ENCODE results near the gene ACER3.
"Not testable (repeated sequence)": the region's sequence is repeated elsewhere in the genome, so short reads cannot be mapped to it uniquely, and the experiment has no call there.

The ACER3 gene

DNA sequence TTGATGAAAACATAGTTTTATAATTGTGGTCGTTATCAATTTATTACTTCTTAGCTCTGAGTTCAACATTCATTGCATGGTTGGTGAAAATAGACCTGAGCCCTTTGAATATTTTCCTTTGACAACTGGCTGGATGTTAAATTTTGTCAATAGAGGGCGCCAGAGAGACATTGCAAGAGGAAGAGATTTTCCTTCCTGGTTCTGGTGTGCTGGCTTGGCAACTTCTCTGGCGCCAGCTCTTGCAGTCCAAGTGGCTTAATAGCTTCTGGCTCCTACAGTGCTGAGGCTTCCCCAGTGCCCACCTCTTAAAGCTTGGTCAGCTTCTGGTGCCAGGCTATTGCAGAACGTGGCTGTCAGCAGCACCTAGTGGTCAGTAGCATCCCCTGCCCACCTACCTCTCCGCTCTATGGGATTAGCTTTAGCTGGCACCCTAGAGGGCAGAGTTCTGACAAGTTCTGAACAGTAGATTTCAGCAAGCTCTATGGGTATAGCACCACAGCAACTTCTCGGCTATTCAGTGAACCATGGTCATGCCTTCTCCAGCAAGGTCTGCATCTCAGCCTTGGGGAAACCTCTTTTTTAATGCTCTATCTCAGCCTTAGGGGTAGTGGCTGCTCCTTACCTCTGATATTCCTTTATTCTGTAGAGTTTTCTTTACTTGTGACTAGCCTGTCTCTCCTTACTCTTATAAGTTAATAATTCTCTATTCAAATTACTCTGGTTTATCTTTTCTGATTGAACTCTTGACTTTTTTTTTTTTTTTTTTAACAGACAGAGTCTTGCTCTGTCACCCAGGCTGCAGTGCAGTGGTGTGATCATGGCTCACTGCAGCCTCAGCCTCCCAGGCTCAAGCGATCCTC is 59.4 kb downstream of the ACER3 start:
- DNase-seq (ENCODE audit: low read depth in 2 of 2), result peak; percentile 9 to 14

DNA sequence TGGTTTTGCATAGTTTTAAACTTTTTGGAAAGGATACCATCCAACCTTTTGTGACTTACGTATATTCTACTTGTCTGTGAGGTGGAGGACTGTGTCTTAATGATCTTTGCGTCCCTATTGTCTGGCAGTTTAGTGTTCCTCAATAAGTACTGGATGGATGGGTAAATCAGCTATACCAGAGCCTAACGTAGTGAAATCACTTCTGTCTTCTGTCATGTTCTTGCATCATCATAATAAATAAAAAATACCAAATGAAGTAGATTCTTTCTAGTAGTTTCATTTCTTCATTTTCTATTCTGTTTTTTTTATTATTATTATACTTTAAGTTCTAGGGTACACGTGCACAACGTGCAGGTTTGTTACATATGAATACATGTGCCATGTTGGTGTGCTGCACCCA is 66.4 kb downstream of the ACER3 start:
- DNase-seq (ENCODE audit: low read depth in 2 of 2), result no peak

DNA sequence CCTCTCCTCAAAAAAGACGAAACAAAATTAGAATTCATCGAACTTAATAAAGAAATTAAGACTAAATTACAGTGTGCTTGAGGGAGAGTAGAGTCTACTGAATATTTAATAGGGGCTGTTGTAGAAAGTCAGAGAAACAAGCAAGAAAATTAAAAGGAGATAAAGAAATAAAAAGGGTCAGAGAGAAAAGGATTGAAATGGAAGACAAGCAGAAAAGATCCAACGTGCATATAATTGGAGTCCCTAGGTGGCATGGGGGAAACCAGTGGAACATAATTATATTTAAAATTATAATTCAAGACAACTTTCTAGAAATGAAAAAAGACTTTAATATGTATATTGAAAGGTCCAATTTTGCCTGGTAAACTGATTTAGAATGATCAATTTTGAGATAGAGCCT is 74.3 kb downstream of the ACER3 start:
- no peak for DNase-seq (ENCODE audit: low read depth in 2 of 2)

DNA sequence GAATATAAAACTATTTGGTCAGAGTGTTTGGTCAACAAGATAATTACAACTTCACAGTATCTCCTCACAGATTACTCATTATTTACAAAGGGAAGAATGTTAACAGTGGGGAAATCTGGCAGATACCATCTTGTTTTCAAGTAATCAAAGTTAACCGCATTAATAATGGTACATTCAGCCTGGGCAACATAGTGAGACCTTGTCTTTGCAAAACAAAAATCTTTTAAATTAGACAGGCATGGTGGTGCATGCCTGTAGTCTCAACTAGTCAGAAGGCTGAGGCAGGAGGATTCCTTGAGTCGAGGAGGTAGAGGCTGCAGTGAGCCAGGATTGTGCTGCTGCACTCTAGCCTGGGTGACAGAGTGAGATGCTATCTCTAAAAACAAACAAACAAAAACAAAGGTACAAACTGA is 78.5 kb downstream of the ACER3 start:
- no peak for DNase-seq (ENCODE audit: low read depth in 2 of 2)

DNA sequence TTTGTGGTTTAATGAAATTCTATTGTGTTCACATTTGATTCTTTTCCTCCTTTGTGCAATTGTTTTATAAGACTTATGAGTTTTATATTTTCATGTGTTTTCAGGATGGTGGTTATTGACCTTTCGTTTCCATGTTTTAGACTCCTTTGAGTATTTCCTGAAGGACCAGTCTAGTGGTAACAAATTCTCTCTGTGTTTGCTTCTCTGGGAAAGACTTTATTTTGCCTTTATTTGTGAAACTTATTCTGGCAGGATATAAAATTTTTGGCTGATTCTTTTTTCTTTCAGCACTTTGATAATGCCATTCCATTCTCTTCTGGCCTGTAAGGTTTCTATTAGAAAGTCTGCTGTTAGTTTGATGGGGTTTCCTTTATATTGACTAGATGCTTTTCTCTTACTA is 83.5 kb downstream of the ACER3 start:
- no peak for DNase-seq (ENCODE audit: low read depth in 2 of 2)

DNA sequence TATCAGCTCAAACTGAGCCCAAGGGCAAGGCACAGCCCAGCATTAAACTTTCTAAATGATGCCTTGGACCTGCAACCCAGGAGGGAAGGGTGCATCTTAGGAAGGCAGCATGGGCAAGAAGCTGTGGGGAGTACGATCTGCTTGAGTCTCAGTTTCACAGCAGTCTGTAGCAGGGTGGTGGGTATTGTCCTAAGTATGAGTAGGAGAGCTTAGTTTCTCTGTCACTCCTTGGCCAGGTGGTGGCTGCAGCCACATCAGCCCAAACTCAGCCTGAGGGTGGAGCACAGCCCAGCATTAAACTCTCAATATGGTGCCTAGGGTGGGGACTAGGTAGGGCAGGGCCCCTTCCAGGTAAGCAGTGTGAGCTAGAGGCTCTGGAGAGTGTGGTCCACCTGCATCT is 85.5 kb downstream of the ACER3 start:
- DNase-seq (ENCODE audit: low read depth in 2 of 2), result no peak

DNA sequence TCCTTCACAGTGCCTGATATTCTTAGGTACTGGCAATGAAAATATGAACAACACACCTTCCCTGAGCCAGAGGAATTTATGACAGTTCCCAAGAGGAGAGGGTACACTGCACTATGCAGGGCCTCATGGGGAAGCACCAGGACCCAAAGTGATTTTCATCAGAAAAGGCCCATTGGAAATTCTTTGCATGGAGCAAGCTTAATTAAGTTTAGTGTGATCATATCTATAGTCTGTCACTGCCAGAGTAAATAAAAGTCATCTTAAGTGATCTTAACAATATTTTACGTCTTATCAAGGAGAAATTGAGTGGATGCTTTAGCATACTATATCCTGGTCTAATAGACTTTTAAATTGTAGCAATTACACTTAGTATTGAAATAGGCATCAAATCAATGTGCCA is 86.5 kb downstream of the ACER3 start:
- DNase-seq (ENCODE audit: low read depth in 2 of 2), result no peak

DNA sequence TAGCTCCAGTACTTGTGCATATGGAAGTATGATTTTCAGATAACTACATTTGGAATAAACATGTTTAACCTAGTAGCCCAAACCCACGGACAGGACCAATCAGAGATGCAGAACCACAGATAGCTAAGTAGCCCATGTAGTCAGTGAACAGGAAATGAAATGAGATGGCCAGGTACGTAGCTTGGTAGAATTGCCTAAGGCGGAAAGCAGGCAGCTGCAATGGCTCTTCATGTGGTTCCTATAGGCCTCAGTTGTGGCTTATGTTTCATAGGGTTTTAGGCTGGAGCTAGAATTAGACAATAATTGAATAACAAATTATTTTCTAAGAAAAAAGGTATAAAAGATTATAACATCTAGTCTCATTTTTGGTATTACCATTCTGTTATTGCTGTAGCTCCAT is 87.1 kb downstream of the ACER3 start:
- DNase-seq (ENCODE audit: low read depth in 2 of 2), result no peak

DNA sequence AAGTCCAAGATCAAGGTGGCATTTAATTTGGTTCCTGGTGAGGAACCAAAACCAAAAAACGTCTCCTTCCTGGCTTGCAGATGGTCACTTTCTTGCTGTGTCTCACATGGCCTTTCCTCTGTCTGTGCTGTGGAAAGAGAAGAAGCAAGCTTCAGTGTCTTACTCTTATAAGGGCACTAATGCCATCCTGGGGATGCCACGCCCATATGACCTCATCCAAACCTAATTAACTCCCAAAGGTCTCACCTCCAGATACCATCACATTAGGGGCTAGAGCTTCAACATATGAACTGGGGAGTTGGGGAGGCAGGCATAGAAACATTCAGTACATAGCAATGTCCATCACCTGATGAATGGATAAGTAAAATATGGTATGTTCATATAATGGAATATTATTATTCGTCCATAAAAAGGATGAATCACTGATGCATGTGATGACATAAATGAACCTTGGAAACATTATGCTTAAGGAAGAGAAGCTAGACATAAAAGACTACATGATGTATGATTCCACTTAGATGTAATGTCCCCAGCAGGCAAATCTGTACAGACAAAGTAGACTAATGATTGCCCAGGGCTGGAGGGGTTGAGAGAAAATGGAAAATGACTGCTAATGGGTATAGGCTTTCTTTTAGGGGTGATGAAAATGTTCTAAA is 94.9 kb downstream of the ACER3 start:
- DNase-seq (ENCODE audit: low read depth in 2 of 2), result no peak

DNA sequence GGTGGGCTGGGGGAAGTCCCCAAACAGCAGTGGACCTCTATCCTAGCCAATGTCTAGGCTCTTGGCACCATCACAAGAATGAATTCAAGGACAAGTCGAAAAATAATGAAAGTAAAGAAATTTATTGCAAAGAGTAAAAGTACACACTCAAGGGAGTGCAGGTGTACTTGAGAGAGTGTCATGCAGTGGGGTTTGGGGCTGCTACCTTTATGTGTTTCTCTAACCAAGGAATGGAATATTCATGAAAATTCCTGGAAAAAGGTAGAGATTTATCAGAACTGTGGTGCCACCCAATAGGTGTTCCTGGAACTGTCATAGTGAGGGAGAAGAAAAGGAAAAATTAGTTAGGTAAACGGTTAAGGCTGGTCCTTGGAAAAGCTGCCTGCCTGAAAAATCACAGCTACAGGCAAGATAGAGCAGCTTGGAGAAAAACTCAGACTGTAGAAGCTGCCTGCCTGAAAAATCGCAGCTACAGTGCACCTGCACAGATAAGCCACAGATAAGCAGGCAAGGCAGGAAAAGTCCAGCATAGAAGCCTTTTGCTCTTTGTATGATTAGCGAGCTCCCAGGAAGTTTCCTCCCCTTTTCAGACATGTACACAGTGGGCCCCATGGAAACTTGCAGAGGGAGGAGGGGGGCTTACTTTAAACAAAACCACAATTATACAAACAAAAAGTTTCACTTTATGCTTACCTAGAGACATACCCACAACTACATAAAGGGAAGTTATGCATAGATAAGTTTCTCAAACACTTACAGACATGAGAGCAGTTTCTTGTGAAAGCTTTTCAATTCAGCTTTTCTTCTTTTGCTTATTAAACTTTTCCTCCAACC is 102.1 kb downstream of the ACER3 start:
- DNase-seq (ENCODE audit: low read depth in 2 of 2), result no peak

DNA sequence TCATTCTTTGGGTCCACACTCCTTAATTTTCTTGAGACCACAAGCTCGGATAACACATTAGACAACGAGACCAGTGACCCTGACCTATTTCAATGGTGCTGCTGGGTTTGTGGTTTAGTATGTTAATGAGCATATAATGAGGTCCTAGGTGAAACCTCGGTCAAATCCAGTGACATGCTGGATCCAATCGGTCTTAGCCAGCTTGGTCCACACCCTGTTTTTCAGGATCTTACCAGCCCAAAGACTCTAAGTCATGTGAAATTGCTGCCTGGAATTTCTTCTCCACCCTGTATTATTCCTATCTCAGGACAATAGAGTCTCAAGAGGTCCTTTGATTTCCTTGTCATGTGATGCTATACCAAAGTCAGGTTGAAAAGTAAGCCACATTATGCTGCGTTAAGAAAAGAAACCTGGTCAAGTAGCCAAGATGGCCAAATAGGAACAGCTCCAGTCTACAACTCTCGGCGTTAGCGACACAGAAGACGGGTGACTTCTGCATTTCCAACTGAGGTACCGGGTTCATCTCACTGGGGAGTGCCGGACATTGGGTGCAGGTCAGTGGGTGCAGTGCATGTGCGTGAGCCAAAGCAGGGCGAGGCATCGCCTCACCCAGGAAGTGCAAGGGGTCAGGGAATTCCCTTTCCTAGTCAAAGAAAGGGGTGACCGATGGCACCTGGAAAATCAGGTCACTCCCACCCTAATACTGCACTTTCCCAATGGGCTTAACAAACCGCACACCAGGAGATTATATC is 102.9 kb downstream of the ACER3 start:
- not testable (repeated sequence) for DNase-seq (ENCODE audit: low read depth in 2 of 2)

DNA sequence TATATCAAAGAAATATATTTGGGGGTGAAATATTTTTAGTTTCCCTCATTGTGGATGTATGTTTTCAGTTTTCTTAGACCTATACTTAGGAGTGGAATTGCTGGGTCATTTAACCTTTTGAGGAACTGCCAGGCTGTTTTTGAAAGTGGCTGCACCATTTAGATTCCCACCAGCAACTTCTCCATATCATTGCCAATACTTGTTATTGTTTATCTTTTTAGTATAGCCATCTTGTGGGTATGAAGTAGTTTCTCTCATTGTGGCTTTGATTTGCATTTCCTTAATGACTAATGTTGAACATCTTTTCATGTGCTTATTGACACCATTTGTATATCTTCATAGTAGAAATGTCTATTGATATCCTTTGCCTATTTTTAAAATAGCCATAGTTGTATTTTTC is 111.3 kb downstream of the ACER3 start:
- no peak for DNase-seq (ENCODE audit: low read depth in 2 of 2)

DNA sequence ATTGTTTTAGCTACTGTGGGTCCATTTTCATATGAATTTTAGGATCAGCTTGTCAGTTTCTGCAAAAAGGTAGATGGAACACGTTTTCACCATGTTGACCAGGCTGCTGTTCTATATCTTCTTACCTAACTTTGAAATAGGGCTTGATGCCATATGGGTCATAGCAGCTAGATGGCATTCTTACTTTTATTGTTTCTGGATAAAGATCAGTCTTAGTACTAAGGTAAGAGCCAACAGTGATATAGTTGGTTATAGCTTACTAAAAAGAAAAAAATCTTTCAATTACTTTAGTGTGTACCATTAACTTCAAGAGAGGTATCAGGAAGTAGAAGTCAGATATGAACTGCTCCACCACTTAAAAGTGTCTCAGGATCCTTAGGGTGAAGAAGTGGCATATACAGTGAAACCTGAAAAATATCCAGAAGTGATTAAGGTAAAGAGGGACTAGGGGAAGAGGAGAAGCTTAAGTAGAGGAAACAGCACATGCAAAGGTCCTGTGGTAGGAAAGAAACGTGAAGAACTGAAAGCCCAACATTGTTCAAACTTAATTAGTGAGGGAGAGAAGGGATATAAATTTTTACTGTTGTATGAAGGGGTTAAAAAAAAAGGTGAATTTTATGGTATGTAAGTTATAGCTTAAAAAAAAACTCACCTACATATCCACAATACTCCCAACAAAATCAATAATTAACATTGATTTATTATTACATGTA is 113.6 kb downstream of the ACER3 start:
- no peak for DNase-seq (ENCODE audit: low read depth in 2 of 2)

DNA sequence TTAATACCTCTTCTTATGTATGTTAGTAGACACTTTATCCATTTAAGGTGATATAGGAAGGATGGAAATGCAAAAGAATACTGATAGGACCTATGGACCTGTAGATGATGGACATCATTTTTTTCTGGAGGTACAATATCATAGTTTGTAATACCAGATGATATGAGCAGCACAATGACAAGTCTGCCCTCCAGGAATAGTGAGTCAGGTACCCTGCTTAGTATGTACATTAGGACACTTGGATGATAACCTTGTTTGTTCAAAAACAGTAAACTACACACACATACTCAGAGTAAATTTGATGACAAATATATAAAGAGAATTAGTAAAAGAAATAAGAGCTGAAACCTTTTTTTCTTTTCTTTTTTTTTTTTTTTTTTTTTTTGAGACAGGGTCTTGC is 114.8 kb downstream of the ACER3 start:
- no peak for DNase-seq (ENCODE audit: low read depth in 2 of 2)

DNA sequence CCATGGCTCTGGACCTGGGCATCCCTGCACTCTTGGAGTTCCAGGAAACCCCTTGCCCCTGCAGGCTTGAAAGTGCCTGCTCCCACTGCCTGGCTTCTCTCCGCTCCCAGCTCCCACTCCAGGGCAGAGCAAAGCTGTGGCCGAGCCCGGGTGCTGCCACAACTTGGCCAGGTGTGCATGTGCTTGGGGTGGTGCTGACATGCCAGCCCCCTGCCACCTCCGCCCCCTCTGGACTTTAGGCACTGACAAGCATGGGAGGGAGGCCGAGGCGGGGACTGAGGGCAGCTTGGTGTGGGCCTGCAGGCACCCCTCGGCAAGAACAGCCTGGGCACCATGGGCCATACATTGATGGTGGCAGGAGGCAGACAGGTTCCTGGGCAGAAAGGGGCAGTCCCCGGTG is 117.1 kb downstream of the ACER3 start:
- no peak for DNase-seq (ENCODE audit: low read depth in 2 of 2)

DNA sequence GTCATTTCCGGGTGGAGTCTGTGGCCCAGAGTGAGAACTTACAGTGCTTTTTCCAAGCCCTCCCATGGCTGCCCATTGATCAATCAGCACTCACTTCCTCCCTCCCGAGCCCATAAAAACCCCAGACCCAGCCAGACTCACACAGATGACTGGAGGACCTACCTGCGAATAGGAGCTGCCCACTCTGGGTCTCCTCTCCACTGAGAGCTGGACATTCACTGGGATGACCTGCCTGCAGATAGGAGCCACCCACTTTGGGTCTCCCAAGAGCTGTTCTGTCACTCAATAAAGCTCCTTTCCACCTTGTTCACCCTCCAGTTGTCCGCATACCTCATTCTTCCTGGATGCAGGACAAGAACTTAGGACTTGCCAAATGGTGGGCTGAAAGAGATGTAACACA is 117.5 kb downstream of the ACER3 start:
- no peak for DNase-seq (ENCODE audit: low read depth in 2 of 2)

DNA sequence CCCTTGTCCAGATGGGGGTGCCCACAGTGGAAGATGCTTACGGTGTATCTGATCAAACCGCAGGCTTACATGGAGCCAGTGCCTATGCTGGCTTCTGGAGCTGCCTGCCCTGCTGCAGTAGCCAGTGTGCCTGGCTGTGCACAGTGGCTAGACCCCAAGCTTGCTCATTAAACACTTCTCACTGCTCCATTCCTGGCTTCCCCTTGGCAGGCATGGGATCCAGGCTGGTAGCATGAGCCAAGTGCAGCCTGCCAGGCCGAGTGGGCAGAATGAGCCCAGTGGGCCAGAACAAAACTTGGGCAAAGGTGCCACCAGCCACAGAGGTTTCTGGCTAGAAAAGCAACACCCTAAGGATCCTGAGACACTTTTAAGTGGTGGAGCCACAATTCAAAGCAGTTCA is 118.1 kb downstream of the ACER3 start:
- no peak for DNase-seq (ENCODE audit: low read depth in 2 of 2)

DNA sequence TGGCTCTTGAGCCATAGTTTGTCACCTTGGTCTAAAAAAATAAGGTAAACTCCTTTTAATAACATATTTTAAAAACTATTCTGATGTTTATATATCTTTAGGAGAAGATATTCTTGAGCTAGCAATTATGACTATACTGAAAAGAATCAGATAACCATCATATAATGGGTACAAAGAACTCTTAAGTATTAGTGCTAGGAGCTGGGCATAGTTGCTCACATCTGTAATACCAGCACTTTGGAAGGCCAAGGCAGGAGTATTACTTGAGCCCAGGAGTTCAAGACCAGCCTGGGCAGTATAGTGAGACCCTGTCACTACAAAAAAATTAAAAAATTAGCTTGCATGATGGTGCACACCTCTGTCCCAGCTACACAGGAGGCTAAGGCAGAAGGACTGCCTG is 119.5 kb downstream of the ACER3 start:
- DNase-seq (ENCODE audit: low read depth in 2 of 2), result no peak

DNA sequence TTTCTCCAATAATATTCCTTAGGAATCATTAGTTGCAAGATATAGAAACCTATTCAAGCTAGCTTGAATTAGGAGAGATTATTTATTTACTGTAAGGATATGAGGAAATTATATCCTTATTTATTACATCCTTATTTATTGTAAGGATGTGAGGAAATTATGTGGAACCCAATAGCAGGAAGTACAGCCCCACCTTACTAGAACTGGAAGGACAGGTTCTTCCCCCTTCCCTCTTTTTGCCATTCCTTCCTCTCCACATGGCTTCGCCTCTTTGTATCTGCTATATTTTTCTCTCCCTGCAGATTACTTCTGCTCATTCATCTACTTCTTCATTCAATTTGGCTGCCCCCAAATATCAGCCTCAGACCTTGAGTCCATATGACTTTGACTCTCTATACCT is 124.0 kb downstream of the ACER3 start:
- no peak for DNase-seq (ENCODE audit: low read depth in 2 of 2)

DNA sequence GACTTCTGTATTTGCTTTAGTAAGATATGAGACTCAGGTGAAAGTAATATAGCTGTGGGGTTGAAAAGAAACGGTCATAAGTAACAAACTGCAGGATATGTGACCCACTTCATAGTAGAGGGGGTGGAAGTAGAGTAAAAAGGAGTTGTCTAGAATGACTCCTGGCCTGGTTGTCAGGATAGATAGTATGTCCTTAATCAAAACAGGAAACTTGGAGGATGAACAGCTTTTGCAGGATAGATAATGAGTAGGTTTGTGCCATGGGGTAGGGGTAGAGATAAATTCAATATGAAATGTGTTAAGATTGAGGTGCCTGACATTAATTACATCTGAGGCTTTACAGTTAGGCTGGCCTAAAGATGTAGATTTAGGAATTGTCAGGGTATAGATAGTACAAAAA is 126.5 kb downstream of the ACER3 start:
- no peak for DNase-seq (ENCODE audit: low read depth in 2 of 2)

DNA sequence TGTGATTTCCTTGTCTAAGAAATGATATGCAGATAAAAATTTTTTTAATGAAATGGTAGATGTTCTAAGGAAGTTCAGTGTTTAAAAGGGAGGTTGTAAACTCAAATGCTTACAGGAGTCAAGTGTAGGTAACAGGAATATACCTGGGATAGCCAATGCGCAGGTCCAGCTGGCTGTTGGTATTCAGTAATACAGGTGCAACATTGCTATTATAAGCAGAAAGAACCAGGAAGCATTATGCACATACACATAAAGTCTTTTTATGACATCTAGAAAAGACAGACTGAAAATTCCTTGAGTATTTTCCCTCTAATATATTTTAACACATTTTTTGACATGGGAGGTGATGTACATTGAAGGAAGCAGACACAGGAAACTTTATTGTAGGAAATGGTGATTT is 129.9 kb downstream of the ACER3 start:
- no peak for DNase-seq (ENCODE audit: low read depth in 2 of 2)

Measured in stimulated activated CD4-positive, alpha-beta T cell treated with anti-CD3 and anti-CD28 coated beads, Interleukin-1b, Interleukin-23, amount 100 ng/mL, for 1 hour (primary cell).